Fibroblast of lung (primary cell): ENCODE measurements around the gene ZNF565. TPM values are rescaled to one million over a fixed set of nuclear protein-coding genes. Genes with fewer than 3 reads are reported as not detected.
"Not testable (repeated sequence)": the region's sequence is repeated elsewhere in the genome, so short reads cannot be mapped to it uniquely, and the experiment has no call there.

Experiments
- DNase-seq, 2 donors: peaks; one replicate each; pipeline versions ENCODE4 v3.0.0 to v3.0.0-alpha.2; 2010; ENCODE audit warnings: low read depth in 2 of 2
- H2AFZ ChIP-seq: 2 replicates; pipeline ENCODE4 v1.5.1; 2012; ENCODE audit warnings: low read length, control low read depth, inconsistent platforms
- H3K27ac ChIP-seq: 2 replicates; pipeline ENCODE4 v1.5.1; 2011; ENCODE audit warnings: low read length, control low read depth; ENCODE audit not compliant: insufficient read depth
- H3K27me3 ChIP-seq: 2 replicates; pipeline ENCODE4 v1.5.1; 2011; ENCODE audit warnings: mild to moderate bottlenecking, low read length; ENCODE audit not compliant: control insufficient read depth, insufficient read depth
- H3K36me3 ChIP-seq: 2 replicates; pipeline ENCODE4 v1.5.1; 2011; ENCODE audit warnings: low read length; ENCODE audit not compliant: control insufficient read depth, insufficient read depth
- H3K4me1 ChIP-seq: 2 replicates; pipeline ENCODE4 v1.5.1; 2011; ENCODE audit warnings: low read length; ENCODE audit not compliant: control insufficient read depth, insufficient read depth; ENCODE audit errors: extremely low read depth
- H3K4me2 ChIP-seq: 2 replicates; pipeline ENCODE4 v1.5.1; 2011; ENCODE audit warnings: low read length, control low read depth; ENCODE audit not compliant: insufficient read depth; ENCODE audit errors: extremely low read depth
- H3K4me3 ChIP-seq, 4 experiments: fragments of 200-600 bp in 1 of 4; sonication (generic) in 1 of 4; replicated peaks in 1 of 4; 2 replicates each; pipeline ENCODE4 v1.5.1; 2011 to 2016; ENCODE audit warnings: low read length in 4 of 4, low read depth in 3 of 4, mild to moderate bottlenecking in 3 of 4, control low read depth in 2 of 4, inconsistent platforms in 1 of 4, mixed read lengths in 1 of 4; ENCODE audit not compliant: insufficient read depth in 1 of 4; ENCODE audit errors: control extremely low read depth in 1 of 4
- H3K79me2 ChIP-seq: 2 replicates; pipeline ENCODE4 v1.5.1; 2012; ENCODE audit warnings: mild to moderate bottlenecking, low read length, inconsistent platforms; ENCODE audit not compliant: control insufficient read depth, insufficient read depth
- H3K9ac ChIP-seq: 2 replicates; pipeline ENCODE4 v1.5.1; 2011; ENCODE audit warnings: mild to moderate bottlenecking, low read length, control low read depth; ENCODE audit not compliant: insufficient read depth
- H3K9me3 ChIP-seq: 2 replicates; pipeline ENCODE4 v1.5.1; 2012; ENCODE audit warnings: low read depth, low read length; ENCODE audit not compliant: control insufficient read depth, insufficient read depth
- H4K20me1 ChIP-seq: 2 replicates; pipeline ENCODE4 v1.5.1; 2011; ENCODE audit warnings: low read length; ENCODE audit not compliant: control insufficient read depth, insufficient read depth; ENCODE audit errors: extremely low read depth
- EZH2 ChIP-seq: IDR thresholded peaks from 2 replicates; pipeline ENCODE4 v1.5.1; 2012; ENCODE audit warnings: low read length, control low read depth, mild to moderate bottlenecking; ENCODE audit errors: missing control alignments
- polyA plus RNA-seq, 2 donors: library from polyadenylated mRNA; depleted of rRNA in 1 of 2; stranded (reverse) in 1 of 2; unstranded in 1 of 2; fragments of >200 nt; gene quantifications; 2 replicates each; pipeline ENCODE4 v1.2.1, GENCODE V29; 2011 to 2012; ENCODE audit warnings: missing spikeins in 1 of 2
- total RNA-seq: library from RNA; depleted of rRNA; stranded (reverse); fragments of >200 nt; gene quantifications from 2 replicates; pipeline ENCODE4 v1.2.1, GENCODE V29; 2014
- TF ChIP-seq, protein P1 (sequence below), 2 donors: IDR thresholded peaks in 1 of 2; conservative IDR thresholded peaks in 1 of 2; 1 replicate in 1 of 2; 2 replicates in 1 of 2; pipeline ENCODE4 v1.5.1; 2011 to 2012; ENCODE audit warnings: low read length in 2 of 2, control low read depth in 1 of 2, inconsistent platforms in 1 of 2, low read depth in 1 of 2, mild to moderate bottlenecking in 1 of 2

ZNF565 gene
- total and polyA plus RNA-seq, 2 donors (not counting 1 experiment from before 2014, with no cell fraction given): 4.3 to 6.3 TPM

DNA sequence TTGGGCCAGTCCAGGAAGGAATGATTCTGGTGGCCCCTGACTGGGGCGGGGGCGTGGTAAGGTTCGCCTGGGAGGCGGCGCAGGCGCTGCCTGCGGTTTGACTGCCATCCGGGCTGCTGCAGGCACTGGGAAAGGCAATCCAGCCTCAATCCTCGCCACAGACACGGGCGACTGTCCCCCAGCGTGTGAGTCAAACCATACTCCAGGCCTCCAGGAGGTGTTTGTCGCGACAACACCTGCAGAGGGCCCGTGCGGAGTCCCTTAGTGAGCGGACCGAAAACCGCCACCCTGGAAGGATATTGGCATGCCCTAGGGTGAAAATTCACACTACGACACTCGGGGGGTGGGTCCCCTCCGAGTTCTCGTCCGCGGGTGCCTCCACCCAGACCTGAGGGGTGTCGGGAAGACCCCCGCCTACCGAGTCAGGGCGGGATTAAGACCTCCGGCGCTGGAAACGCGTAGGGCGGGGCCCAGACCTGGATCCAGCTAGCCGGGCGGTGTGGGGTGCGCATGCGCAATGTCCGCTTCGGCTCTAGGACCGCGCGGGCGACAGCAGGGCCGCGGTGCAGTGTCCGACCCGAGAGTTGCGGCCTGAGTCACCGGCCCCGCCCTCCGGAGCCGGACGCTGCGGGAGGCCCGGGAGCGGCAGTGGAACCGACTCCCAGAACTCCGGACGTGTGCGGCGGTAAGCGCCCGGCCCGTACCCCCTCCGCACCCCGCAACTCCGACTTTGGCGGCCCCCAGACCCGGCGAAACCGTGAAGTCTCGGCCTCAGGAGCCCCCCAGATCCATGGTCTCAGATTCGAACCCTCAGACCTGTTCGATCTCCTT is 74.8 kb downstream of the ZNF565 start, which contains the start of gene CAPNS1:
Gene CAPNS1 (plus strand): TSS at position 594 of the 831 bp plus-strand sequence. CDS start 946 bp downstream, outside the sequence.
- no peaks in the 10 kb centered on the region for H3K27me3 ChIP-seq
- peak within 1 kb of the TSS; percentile 96 for H3K9ac ChIP-seq
- H3K9me3 ChIP-seq: no peaks in the 10 kb centered on the region
- H3K4me3 ChIP-seq: peak within 1 kb of the TSS; percentile 89 to 100 (median 97)
- DNase-seq: peak; percentile 91 to 94
- no peaks in the 10 kb centered on the region for H4K20me1 ChIP-seq
- peaks cover 9% of the 10 kb centered on the region for H3K4me1 ChIP-seq
- H3K36me3 ChIP-seq: peaks cover 18% of the 10 kb centered on the region
- H2AFZ ChIP-seq: peak within 1 kb of the TSS; percentile 92
- H3K79me2 ChIP-seq: peaks cover 27% of the 10 kb centered on the region
- H3K4me2 ChIP-seq: peak within 1 kb of the TSS; percentile 74
- TF ChIP-seq, protein P1, sequence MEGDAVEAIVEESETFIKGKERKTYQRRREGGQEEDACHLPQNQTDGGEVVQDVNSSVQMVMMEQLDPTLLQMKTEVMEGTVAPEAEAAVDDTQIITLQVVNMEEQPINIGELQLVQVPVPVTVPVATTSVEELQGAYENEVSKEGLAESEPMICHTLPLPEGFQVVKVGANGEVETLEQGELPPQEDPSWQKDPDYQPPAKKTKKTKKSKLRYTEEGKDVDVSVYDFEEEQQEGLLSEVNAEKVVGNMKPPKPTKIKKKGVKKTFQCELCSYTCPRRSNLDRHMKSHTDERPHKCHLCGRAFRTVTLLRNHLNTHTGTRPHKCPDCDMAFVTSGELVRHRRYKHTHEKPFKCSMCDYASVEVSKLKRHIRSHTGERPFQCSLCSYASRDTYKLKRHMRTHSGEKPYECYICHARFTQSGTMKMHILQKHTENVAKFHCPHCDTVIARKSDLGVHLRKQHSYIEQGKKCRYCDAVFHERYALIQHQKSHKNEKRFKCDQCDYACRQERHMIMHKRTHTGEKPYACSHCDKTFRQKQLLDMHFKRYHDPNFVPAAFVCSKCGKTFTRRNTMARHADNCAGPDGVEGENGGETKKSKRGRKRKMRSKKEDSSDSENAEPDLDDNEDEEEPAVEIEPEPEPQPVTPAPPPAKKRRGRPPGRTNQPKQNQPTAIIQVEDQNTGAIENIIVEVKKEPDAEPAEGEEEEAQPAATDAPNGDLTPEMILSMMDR (conservative IDR thresholded peaks at IDR 0.05 in 1 of 2, IDR thresholded peaks at IDR 0.05 in 1 of 2; ENCODE audit: low read depth in 1 of 2, low read length in 2 of 2): no peak
- no peak for TF ChIP-seq EZH2
- peak within 1 kb of the TSS; percentile 98 for H3K27ac ChIP-seq

DNA sequence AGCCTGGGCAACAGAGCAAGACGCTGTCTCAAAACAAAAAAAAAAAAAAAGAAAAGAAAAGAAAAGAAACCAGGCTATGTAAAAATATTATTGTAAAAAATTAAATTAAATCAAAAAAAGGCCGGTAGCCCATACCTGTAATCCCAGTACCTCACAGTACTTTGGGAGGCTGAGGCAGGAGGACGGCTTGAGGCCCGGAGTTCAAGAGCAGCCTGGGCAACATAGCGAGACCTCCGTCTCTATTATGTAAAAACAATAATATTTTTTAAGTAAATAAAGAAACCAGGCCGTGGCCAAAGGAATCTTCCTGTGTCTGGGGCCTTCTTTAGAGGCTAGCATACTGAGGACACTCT is 75.4 kb downstream of the ZNF565 start:
- Histone ChIP-seq H3K27ac (peak overlapping the region; percentile 98), H3K4me2 (peak overlapping the region; percentile 74), H3K9ac (peak overlapping the region; percentile 96), H2AFZ (peak overlapping the region; percentile 92), H3K27me3 (no peaks in the 10 kb centered on the region), H3K4me3 (peak overlapping the region; percentile 74 to 100 (median 97)), H4K20me1 (no peaks in the 10 kb centered on the region), H3K79me2 (peaks cover 27% of the 10 kb centered on the region), H3K4me1 (peaks cover 9% of the 10 kb centered on the region), H3K36me3 (peaks cover 14% of the 10 kb centered on the region), H3K9me3 (no peaks in the 10 kb centered on the region)
- no peak for DNase-seq
- TF ChIP-seq EZH2: no peak
- TF ChIP-seq, protein P1 (conservative IDR thresholded peaks at IDR 0.05 in 1 of 2, IDR thresholded peaks at IDR 0.05 in 1 of 2; ENCODE audit: low read depth in 1 of 2, low read length in 2 of 2): no peak

DNA sequence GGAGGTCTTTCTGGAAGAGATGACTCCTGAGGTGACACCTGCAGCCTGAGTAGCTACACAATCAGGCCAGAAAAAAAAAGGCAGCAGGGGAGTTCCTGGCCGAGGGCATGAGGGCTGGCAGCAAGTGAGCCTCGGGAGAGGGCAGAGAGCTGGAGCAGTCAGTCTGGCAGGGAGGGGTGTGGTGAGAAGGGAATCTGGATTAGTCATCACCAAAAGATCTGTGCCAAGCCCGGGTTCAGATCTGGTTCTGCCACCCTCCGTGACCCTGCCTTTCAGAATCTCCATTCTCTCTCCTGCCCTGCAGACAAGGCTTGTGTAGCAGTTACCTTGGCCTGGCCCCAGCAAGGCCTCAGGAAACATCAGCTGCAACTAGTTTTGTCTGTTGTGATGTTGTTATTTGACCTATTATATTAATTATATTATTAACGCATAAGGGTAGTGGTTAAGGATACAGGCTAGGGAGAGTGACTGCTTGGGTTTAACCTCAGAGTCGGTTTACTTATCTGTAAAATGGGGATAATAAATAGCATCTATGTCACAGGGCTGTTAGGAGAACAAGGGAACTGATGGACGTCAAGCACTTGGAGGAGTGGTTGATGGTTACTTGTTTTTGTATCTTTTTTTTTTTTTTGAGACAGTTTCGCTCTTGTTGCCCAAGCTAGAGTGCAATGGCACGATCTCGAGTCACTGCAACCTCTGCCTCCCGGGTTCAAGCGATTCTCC is 77.3 kb downstream of the ZNF565 start:
- no peak overlapping the region for H3K9ac ChIP-seq

DNA sequence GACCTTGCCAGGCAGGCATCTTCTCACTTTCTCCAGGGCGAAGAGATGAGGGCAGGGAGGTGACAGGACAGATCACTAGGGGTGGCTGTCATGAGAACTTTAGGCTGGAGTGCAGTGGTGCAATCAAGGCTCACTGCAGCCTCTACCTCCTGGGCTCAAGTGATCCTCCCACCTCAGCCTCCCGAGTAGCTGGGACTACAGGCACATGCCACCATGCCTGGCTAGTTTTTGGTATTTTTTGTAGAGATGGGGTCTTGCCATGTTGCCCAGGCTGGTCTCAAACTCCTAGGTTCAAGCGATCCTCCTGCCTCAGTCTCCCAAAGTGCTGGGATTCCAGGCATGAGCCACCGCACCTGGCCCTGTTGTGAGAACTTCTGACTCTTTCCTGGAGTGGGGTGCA is 79.6 kb downstream of the ZNF565 start:
- H3K4me3 ChIP-seq, DNase-seq, H4K20me1 ChIP-seq: not testable (repeated sequence)

More for the DNA sequence above, 77.3 kb downstream of the ZNF565 start:
- H3K4me1 ChIP-seq: peaks cover 9% of the 10 kb centered on the region
- TF ChIP-seq, protein P1 (conservative IDR thresholded peaks at IDR 0.05 in 1 of 2, IDR thresholded peaks at IDR 0.05 in 1 of 2; ENCODE audit: low read depth in 1 of 2, low read length in 2 of 2): no peak
- no peak for TF ChIP-seq EZH2
- peak overlapping the region; percentile 15 for H3K4me2 ChIP-seq
- peaks cover 4% of the 10 kb centered on the region for H3K36me3 ChIP-seq
- peak; percentile 63 to 66 for DNase-seq
- peak overlapping the region; percentile 0 for H3K27ac ChIP-seq
- H3K9me3 ChIP-seq: no peaks in the 10 kb centered on the region
- no peak overlapping the region for H2AFZ ChIP-seq
- H3K4me3 ChIP-seq: no peak overlapping the region
- H4K20me1 ChIP-seq: no peaks in the 10 kb centered on the region
- H3K27me3 ChIP-seq: no peaks in the 10 kb centered on the region
- peaks cover 18% of the 10 kb centered on the region for H3K79me2 ChIP-seq

More for the DNA sequence above, 79.6 kb downstream of the ZNF565 start:
- H3K9me3 ChIP-seq, H3K36me3 ChIP-seq, H2AFZ ChIP-seq, H3K27me3 ChIP-seq, H3K27ac ChIP-seq, H3K79me2 ChIP-seq, H3K4me1 ChIP-seq, H3K9ac ChIP-seq, H3K4me2 ChIP-seq: not testable (repeated sequence)
